ENCODE results near the gene RNASE3.
"Not testable (repeated sequence)": the region's sequence is repeated elsewhere in the genome, so short reads cannot be mapped to it uniquely, and the experiment has no call there.

RNASE3 gene

DNA sequence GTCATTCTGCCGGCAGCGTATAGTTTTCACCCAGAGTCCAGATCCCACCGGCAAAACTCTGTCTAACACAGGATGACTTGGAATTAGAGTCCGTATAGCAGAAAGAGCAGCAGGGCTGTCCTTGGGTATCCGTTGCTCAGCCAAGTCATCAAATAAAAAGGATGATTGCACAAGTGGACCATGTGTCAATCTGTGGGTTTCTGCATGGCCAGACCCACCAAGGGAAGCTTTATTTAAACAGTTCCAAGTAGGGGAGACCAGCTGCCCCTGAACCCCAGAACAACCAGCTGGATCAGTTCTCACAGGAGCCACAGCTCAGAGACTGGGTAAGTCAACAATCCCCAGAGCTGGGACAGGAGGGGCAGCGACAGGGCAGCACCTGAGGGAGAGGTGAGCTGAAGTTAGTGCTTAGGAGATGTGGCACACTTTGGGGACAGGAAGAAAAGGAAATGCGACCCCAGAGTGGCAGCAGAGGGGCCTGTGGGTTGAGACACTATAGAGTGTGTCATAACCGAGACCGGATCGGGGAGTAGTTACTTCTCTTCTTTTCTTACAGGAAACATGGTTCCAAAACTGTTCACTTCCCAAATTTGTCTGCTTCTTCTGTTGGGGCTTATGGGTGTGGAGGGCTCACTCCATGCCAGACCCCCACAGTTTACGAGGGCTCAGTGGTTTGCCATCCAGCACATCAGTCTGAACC, at the start of gene RNASE3:
Gene RNASE3 (plus strand): TSS at position 260 of the 700 bp plus-strand sequence. CDS start 302 bp downstream, at position 562.
- H3K4me3 ChIP-seq (ENCODE audit: low read depth, low read length); DNase-seq (ENCODE audit: low read depth); in situ Hi-C loops (cut with HindIII; ENCODE audit: low sequenced_read_pairs): not testable (repeated sequence)

DNA sequence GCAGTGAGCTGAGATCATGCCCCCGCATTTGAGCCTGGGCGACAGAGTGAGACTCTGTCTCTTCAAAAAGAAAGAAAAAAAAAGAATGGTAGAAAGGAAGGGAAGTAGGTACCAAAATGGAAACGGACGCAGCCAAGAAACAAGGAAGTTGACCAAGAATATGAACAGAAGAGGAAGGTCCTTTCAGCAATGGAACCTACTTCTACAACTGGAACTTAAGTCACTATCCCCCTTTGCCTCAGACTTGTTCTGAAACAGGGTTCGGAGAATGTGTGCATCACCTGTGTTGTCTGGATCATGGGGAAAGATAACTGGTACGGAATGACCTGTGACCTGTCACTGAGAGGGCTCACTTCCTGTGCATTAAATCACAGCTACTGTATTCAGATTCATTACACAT, 44.6 kb upstream of the RNASE3 start:
- TF ChIP-seq, protein P1, sequence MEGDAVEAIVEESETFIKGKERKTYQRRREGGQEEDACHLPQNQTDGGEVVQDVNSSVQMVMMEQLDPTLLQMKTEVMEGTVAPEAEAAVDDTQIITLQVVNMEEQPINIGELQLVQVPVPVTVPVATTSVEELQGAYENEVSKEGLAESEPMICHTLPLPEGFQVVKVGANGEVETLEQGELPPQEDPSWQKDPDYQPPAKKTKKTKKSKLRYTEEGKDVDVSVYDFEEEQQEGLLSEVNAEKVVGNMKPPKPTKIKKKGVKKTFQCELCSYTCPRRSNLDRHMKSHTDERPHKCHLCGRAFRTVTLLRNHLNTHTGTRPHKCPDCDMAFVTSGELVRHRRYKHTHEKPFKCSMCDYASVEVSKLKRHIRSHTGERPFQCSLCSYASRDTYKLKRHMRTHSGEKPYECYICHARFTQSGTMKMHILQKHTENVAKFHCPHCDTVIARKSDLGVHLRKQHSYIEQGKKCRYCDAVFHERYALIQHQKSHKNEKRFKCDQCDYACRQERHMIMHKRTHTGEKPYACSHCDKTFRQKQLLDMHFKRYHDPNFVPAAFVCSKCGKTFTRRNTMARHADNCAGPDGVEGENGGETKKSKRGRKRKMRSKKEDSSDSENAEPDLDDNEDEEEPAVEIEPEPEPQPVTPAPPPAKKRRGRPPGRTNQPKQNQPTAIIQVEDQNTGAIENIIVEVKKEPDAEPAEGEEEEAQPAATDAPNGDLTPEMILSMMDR (IDR thresholded peaks at IDR 0.05; ENCODE audit: low read depth, low read length, missing control alignments): no peak
- H3K4me3 ChIP-seq (ENCODE audit: low read depth, low read length): no peak overlapping the region
- DNase-seq (ENCODE audit: low read depth): no peak
- in situ Hi-C loops (cut with HindIII; ENCODE audit: low sequenced_read_pairs): no loop called here

DNA sequence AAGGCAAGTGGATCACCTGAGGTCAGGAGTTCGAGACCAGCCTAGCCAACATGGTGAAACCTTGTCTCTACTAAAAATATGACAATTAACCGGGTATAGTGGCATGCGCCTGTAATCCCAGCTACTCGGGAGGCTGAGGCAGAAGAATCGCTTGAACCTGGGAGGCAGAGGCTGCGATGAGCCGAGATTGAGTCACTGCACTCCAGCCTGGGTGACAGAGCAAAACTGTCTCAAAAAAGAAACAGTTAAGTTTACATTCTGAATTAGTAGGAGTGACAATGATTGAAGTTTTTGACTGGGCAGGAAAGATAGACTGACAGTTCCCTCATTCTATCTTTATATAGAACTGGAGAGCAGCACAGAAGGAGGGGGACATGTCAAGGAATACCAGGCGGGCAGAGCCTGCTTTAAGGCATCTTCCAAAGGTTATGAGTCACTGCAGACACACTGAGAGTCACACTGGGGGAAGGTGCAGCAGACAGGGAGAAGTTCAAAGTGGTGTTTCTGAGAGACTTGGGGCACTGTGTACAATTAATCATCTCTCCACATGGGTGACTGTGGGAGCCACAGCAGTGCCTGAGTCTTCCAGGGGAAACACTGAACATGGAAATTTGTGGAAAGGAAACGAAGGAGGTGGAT, 42.8 kb upstream of the RNASE3 start:
- no peak overlapping the region for H3K4me3 ChIP-seq (ENCODE audit: low read depth, low read length)
- in situ Hi-C loops (cut with HindIII; ENCODE audit: low sequenced_read_pairs): no loop called here
- TF ChIP-seq, protein P1 (IDR thresholded peaks at IDR 0.05; ENCODE audit: low read depth, low read length, missing control alignments): no peak
- no peak for DNase-seq (ENCODE audit: low read depth)

GRCh38 chr14:20848955-20849570, 42.1 kb upstream of the RNASE3 start:
- in situ Hi-C loops (cut with HindIII; ENCODE audit: low sequenced_read_pairs): no loop called here

GRCh38 chr14:20853042-20853441, 38.1 kb upstream of the RNASE3 start:
- TF ChIP-seq, protein P1 (IDR thresholded peaks at IDR 0.05; ENCODE audit: low read depth, low read length, missing control alignments): no peak
- DNase-seq (ENCODE audit: low read depth): no peak
- in situ Hi-C loops (cut with HindIII; ENCODE audit: low sequenced_read_pairs): no loop called here
- no peak overlapping the region for H3K4me3 ChIP-seq (ENCODE audit: low read depth, low read length)

More at GRCh38 chr14:20848955-20849570, 42.1 kb upstream of the RNASE3 start:
- TF ChIP-seq, protein P1 (IDR thresholded peaks at IDR 0.05; ENCODE audit: low read depth, low read length, missing control alignments): no peak
- no peak for DNase-seq (ENCODE audit: low read depth)
- H3K4me3 ChIP-seq (ENCODE audit: low read depth, low read length): no peak overlapping the region

DNA sequence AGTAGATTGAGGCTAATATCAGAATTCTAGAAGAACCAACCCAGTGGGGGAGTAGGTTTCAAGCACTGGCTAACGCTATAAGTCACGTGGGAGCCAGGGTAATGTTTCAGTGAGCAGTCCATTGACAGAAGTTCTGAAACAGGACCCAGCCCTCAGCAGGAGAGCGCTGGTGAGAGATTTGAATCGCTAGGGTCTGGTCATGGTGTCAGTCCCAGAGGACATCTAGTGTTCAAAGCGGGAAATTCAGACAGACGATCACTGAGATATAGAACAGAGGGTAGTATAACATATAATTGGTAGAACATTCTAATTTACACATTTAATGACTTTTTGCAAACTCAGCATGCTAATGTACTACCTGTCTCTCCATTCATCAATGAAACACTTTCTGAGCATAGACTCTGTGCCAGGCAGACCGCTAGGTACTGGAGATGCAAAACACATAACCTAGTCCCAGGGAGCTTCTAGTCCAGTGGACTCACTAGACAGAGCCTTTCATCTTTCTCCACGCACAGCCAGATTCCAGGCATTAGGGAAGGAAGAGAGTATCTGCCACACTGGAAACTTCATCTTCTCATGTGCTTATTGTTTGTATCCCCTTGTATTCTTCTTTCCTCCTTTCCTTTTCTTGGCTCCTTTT, 35.4 kb upstream of the RNASE3 start:
- peak; percentile 22 for DNase-seq (ENCODE audit: low read depth)
- H3K4me3 ChIP-seq (ENCODE audit: low read depth, low read length): no peak overlapping the region
- in situ Hi-C loops (cut with HindIII; ENCODE audit: low sequenced_read_pairs): no loop called here
- TF ChIP-seq, protein P1 (IDR thresholded peaks at IDR 0.05; ENCODE audit: low read depth, low read length, missing control alignments): peak; percentile 68

Measured in astrocyte of the cerebellum (primary cell).